Brain microvascular endothelial cell (primary cell): ENCODE measurements around the gene STK39.

Experiments
- DNase-seq: peaks from one replicate; pipeline ENCODE4 v3.0.0-alpha.2; 2020
- H3K27ac ChIP-seq: fragments of 250-450 bp; sonication (Bioruptor Pico); 2 replicates; pipeline ENCODE4 v1.5.1; 2020; ENCODE audit warnings: mild to moderate bottlenecking, moderate library complexity
- H3K27me3 ChIP-seq: fragments of 250-450 bp; sonication (Bioruptor Pico); replicated peaks from 2 replicates; pipeline ENCODE4 v1.5.1; 2020; ENCODE audit warnings: mild to moderate bottlenecking
- H3K36me3 ChIP-seq: fragments of 250-450 bp; sonication (Bioruptor Pico); replicated peaks from 2 replicates; pipeline ENCODE4 v1.5.1; 2020; ENCODE audit warnings: mild to moderate bottlenecking
- H3K4me3 ChIP-seq: 2 replicates; pipeline ENCODE4 v1.5.1; 2011; ENCODE audit warnings: low read depth, mild to moderate bottlenecking, control low read depth, low read length, moderate library complexity
- in situ Hi-C: cut with HindIII; loops from 2 replicates; pipeline ENCODE4 v1.10.0; 2017; ENCODE audit warnings: low sequenced_read_pairs, low pct_ligation_motif_present
- TF ChIP-seq, protein P1 (sequence below): IDR thresholded peaks from 2 replicates; pipeline ENCODE4 v1.5.1; 2011; ENCODE audit warnings: low read depth, mild to moderate bottlenecking, moderate library complexity, low read length, control low read depth, inconsistent platforms; ENCODE audit errors: missing control alignments

The STK39 gene

DNA sequence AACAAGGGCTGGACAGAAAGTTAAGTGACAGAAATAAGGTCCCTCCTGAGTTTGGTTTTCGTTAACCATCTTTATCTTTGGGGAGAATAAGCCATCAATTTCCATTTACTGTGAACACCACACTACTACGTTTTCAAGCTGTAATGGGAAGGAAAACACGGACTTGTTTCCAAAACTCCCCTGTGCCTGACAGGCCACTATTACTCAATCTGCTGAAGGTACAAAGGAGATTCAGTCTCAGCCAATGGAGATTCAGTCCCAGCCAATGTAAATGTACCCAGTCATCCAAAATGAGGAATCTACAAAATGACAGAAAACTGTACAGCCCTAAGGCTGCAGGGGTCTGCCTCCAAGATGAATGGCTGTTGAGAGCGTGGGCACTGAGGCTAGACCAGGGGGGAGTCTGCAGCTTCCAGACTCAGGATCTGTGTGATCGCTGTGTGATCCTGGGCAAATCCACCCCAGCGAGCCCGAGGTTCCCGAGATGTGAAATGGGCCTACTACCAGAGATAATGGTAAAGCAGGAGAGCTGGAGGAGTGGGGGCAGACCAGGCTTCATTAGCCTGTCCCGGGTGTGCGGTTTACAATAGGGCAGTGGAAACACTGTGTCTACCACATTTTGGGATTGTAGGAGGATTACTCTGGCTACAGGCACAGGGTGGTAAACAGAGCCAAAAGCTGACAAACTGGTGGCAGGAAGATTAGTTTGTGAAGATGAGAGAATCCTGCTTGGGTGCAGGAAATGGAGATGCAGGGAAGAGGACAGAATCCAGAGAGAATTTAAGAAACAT, 284.8 kb downstream of the STK39 start:
- H3K27ac ChIP-seq: no peak overlapping the region
- TF ChIP-seq, protein P1, sequence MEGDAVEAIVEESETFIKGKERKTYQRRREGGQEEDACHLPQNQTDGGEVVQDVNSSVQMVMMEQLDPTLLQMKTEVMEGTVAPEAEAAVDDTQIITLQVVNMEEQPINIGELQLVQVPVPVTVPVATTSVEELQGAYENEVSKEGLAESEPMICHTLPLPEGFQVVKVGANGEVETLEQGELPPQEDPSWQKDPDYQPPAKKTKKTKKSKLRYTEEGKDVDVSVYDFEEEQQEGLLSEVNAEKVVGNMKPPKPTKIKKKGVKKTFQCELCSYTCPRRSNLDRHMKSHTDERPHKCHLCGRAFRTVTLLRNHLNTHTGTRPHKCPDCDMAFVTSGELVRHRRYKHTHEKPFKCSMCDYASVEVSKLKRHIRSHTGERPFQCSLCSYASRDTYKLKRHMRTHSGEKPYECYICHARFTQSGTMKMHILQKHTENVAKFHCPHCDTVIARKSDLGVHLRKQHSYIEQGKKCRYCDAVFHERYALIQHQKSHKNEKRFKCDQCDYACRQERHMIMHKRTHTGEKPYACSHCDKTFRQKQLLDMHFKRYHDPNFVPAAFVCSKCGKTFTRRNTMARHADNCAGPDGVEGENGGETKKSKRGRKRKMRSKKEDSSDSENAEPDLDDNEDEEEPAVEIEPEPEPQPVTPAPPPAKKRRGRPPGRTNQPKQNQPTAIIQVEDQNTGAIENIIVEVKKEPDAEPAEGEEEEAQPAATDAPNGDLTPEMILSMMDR: no peak
- no peaks in the 10 kb centered on the region for H3K27me3 ChIP-seq
- in situ Hi-C loops: no loop called here
- H3K36me3 ChIP-seq: no peaks in the 10 kb centered on the region
- no peak for DNase-seq
- H3K4me3 ChIP-seq: no peak overlapping the region

- H3K27me3 ChIP-seq: no peaks in the 10 kb centered on the region
- no peaks in the 10 kb centered on the region for H3K36me3 ChIP-seq
- H3K4me3 ChIP-seq: no peak overlapping the region
- no peak overlapping the region for H3K27ac ChIP-seq
- no peak for DNase-seq
- TF ChIP-seq, protein P1: no peak
- in situ Hi-C loops: no loop called here
Measured at GRCh38 chr2:167961536-167962048, 285.8 kb downstream of the STK39 start.

- Histone ChIP-seq H3K36me3 (no peaks in the 10 kb centered on the region), H3K27me3 (no peaks in the 10 kb centered on the region), H3K27ac (no peak overlapping the region), H3K4me3 (no peak overlapping the region)
- no peak for DNase-seq
- TF ChIP-seq, protein P1: no peak
- in situ Hi-C loops: no loop called here
Measured at GRCh38 chr2:167960089-167960747, 287.2 kb downstream of the STK39 start.

GRCh38 chr2:167957662-167958061, 289.7 kb downstream of the STK39 start:
- in situ Hi-C loops: no loop called here
- Histone ChIP-seq H3K4me3 (no peak overlapping the region), H3K27me3 (no peaks in the 10 kb centered on the region), H3K36me3 (no peaks in the 10 kb centered on the region), H3K27ac (no peak overlapping the region)
- no peak for DNase-seq
- TF ChIP-seq, protein P1: no peak

GRCh38 chr2:167955264-167955906, 292.0 kb downstream of the STK39 start:
- Histone ChIP-seq H3K36me3 (no peaks in the 10 kb centered on the region), H3K27me3 (no peaks in the 10 kb centered on the region), H3K4me3 (no peak overlapping the region), H3K27ac (no peak overlapping the region)
- TF ChIP-seq, protein P1: no peak
- DNase-seq: no peak
- in situ Hi-C loops: no loop called here
